Glomerular endothelial cell (primary cell): Measurements from ENCODE around the gene CNNM2. TPM values are rescaled to one million over a fixed set of nuclear protein-coding genes. Genes with fewer than 3 reads are reported as not detected.
A peak's percentile ranks its signal among the peaks of the same experiment; 100 is the strongest.

ENCODE experiments used
- DNase-seq: peaks from one replicate; pipeline ENCODE4 v3.0.0-alpha.2; 2011; ENCODE audit warnings: low read depth, low spot score; ENCODE audit errors: extremely low read depth
- total RNA-seq: library from RNA; depleted of rRNA; stranded (reverse); fragments of >200 nt; gene quantifications from 2 replicates; pipeline ENCODE4 v1.2.3, GENCODE V29; 2015

Gene CNNM2
- 2.8 and 4.3 TPM in 2 replicates for total RNA-seq

GRCh38 chr10:102917962-102918816 is at the start of gene CNNM2:
TSS of gene CNNM2 (plus strand) at chr10:102918294. CDS start at chr10:102918481, 187 bp downstream.
- DNase-seq = peak; percentile 93

GRCh38 chr10:102868911-102869257 is 49.2 kb upstream of the CNNM2 start:
- no peak for DNase-seq

- no peak for DNase-seq
Measured at GRCh38 chr10:102869258-102870198, 48.6 kb upstream of the CNNM2 start, which contains the start of gene AS3MT. TSS of gene AS3MT (plus strand) at chr10:102869470. CDS start at chr10:102869593, 123 bp downstream.

- no peak for DNase-seq
Measured at GRCh38 chr10:102870221-102870620, 47.9 kb upstream of the CNNM2 start.

- DNase-seq = no peak
Measured at GRCh38 chr10:102872163-102872562, 45.9 kb upstream of the CNNM2 start.

- DNase-seq = no peak
Measured at GRCh38 chr10:102876747-102877153, 41.3 kb upstream of the CNNM2 start.

- DNase-seq = no peak
Measured at GRCh38 chr10:102878629-102879028, 39.5 kb upstream of the CNNM2 start.

- DNase-seq = no peak
Measured at GRCh38 chr10:102880256-102880655, 37.8 kb upstream of the CNNM2 start.

GRCh38 chr10:102888048-102888447 is 30.0 kb upstream of the CNNM2 start:
- no peak for DNase-seq

GRCh38 chr10:102894466-102895213 is 23.5 kb upstream of the CNNM2 start:
- DNase-seq = no peak

GRCh38 chr10:102900006-102900405 is 18.1 kb upstream of the CNNM2 start:
- DNase-seq = no peak

GRCh38 chr10:102904346-102904745 is 13.7 kb upstream of the CNNM2 start:
- no peak for DNase-seq

GRCh38 chr10:102906507-102906906 is 11.6 kb upstream of the CNNM2 start:
- no peak for DNase-seq

GRCh38 chr10:102914781-102915180 is 3.3 kb upstream of the CNNM2 start:
- DNase-seq = no peak

- DNase-seq = no peak
Measured at GRCh38 chr10:102916173-102916572, 1.9 kb upstream of the CNNM2 start.

- DNase-seq = no peak
Measured at GRCh38 chr10:102917314-102917961, 656 bp upstream of the CNNM2 start.

GRCh38 chr10:102918817-102919245 is 737 bp downstream of the CNNM2 start:
- DNase-seq = no peak

GRCh38 chr10:102919246-102919959 is 1.3 kb downstream of the CNNM2 start:
- DNase-seq = no peak

- no peak for DNase-seq
Measured at GRCh38 chr10:102919992-102920739, 2.1 kb downstream of the CNNM2 start.
